Osteoblast (primary cell): Measurements from ENCODE around the gene IFNK. TPM values are rescaled to one million over a fixed set of nuclear protein-coding genes. Genes with fewer than 3 reads are reported as not detected.
A peak's percentile ranks its signal among the peaks of the same experiment; 100 is the strongest.

Experiments used
- DNase-seq: peaks from one replicate; pipeline ENCODE4 v3.0.0; 2011; ENCODE audit warnings: low spot score, mixed read lengths; ENCODE audit not compliant: insufficient read length; ENCODE audit errors: missing footprints
- H2AFZ ChIP-seq: 2 replicates; pipeline ENCODE4 v1.6.0; 2011; ENCODE audit warnings: mild to moderate bottlenecking, low read length
- H3K27ac ChIP-seq: 2 replicates; pipeline ENCODE4 v1.5.1; 2011; ENCODE audit warnings: mild to moderate bottlenecking, low read depth, low read length, moderate library complexity
- H3K27me3 ChIP-seq: 2 replicates; pipeline ENCODE4 v1.6.0; 2012; ENCODE audit warnings: mild to moderate bottlenecking, control low read depth, inconsistent platforms, low read length, moderate library complexity; ENCODE audit not compliant: insufficient read depth
- H3K36me3 ChIP-seq: 2 replicates; pipeline ENCODE4 v1.5.1; 2011; ENCODE audit warnings: mild to moderate bottlenecking, low read length, control low read depth, moderate library complexity; ENCODE audit not compliant: insufficient read depth
- H3K4me1 ChIP-seq: 2 replicates; pipeline ENCODE4 v1.5.1; 2011; ENCODE audit warnings: mild to moderate bottlenecking, low read length, control low read depth, moderate library complexity; ENCODE audit not compliant: insufficient read depth
- H3K4me2 ChIP-seq: 2 replicates; pipeline ENCODE4 v1.6.0; 2011; ENCODE audit warnings: mild to moderate bottlenecking, low read length; ENCODE audit not compliant: insufficient read depth
- H3K4me3 ChIP-seq: fragments of 200-600 bp; sonication (generic); 3 replicates; pipeline ENCODE4 v1.5.1; 2012; ENCODE audit warnings: mild to moderate bottlenecking, low read length, inconsistent platforms; ENCODE audit not compliant: insufficient read depth
- H3K79me2 ChIP-seq: 2 replicates; pipeline ENCODE4 v1.6.0; 2012; ENCODE audit warnings: mild to moderate bottlenecking, low read length, control low read depth, inconsistent platforms; ENCODE audit not compliant: insufficient read depth
- H3K9me3 ChIP-seq: 2 replicates; pipeline ENCODE4 v1.5.1; 2011; ENCODE audit warnings: low read depth, low read length, control low read depth
- H4K20me1 ChIP-seq: 2 replicates; pipeline ENCODE4 v1.6.0; 2012; ENCODE audit warnings: mild to moderate bottlenecking, low read length, control low read depth; ENCODE audit not compliant: insufficient read depth
- CTCF ChIP-seq: IDR thresholded peaks from 2 replicates; pipeline ENCODE4 v1.5.1; 2011; ENCODE audit warnings: mild to moderate bottlenecking, low read depth, low read length, moderate library complexity; ENCODE audit errors: extremely low read depth
- total RNA-seq: library from RNA; depleted of rRNA; stranded (reverse); fragments of >200 nt; gene quantifications from 2 replicates; pipeline ENCODE4 v1.2.3, GENCODE V29; 2012

Gene IFNK
- total RNA-seq, 1 donor = not detected

GRCh38 chr9:27572918-27573633, 49.0 kb downstream of the IFNK start, which contains the start of gene C9orf72:
Gene C9orf72, minus strand, starts transcription at chr9:27573481. Its CDS starts 6,361 bp downstream, at chr9:27567120.
- TF ChIP-seq CTCF = no peak
- Histone ChIP-seq H3K9me3 (no peaks in the 10 kb centered on the region), H3K4me2 (peak within 1 kb of the TSS; percentile 98), H3K4me3 (peak within 1 kb of the TSS; percentile 83), H2AFZ (peak within 1 kb of the TSS; percentile 98), H3K36me3 (no peaks in the 10 kb centered on the region), H3K4me1 (peaks cover 15% of the 10 kb centered on the region), H3K79me2 (peaks cover 4% of the 10 kb centered on the region), H3K27me3 (no peaks in the 10 kb centered on the region), H3K27ac (peak within 1 kb of the TSS; percentile 92), H4K20me1 (no peaks in the 10 kb centered on the region)
- DNase-seq = peak; percentile 95

- H3K4me3 ChIP-seq = peak overlapping the region; percentile 83
- peak overlapping the region; percentile 92 for H3K27ac ChIP-seq
- DNase-seq = peak; percentile 96
- H3K4me2 ChIP-seq = peak overlapping the region; percentile 98
- peaks cover 15% of the 10 kb centered on the region for H3K4me1 ChIP-seq
- H2AFZ ChIP-seq = peak overlapping the region; percentile 93
- H3K9me3 ChIP-seq = no peaks in the 10 kb centered on the region
- peaks cover 4% of the 10 kb centered on the region for H3K79me2 ChIP-seq
- H3K36me3 ChIP-seq = no peaks in the 10 kb centered on the region
- H3K27me3 ChIP-seq = no peaks in the 10 kb centered on the region
- TF ChIP-seq CTCF = no peak
- H4K20me1 ChIP-seq = no peaks in the 10 kb centered on the region
These were observed 49.8 kb downstream of the IFNK start for GRCh38 chr9:27573634-27574590.

Other genes starting within 250 kb of the IFNK start
- not detected in 2 replicates for gene EQTN, start 227.1 kb upstream of the IFNK start, total RNA-seq
- under 0.01 TPM in 2 replicates for gene MOB3B, start 5.5 kb downstream of the IFNK start, total RNA-seq
- 6.5 and 8.8 TPM in 2 replicates for gene C9orf72, start 49.2 kb downstream of the IFNK start, total RNA-seq